Measurements from ENCODE around the gene ALK. TPM values are rescaled to one million over a fixed set of nuclear protein-coding genes. Genes with fewer than 3 reads are reported as not detected.

ALK gene
- total RNA-seq, 4 donors from 2014 or later, result 0.19 TPM; not detected in 3

DNA sequence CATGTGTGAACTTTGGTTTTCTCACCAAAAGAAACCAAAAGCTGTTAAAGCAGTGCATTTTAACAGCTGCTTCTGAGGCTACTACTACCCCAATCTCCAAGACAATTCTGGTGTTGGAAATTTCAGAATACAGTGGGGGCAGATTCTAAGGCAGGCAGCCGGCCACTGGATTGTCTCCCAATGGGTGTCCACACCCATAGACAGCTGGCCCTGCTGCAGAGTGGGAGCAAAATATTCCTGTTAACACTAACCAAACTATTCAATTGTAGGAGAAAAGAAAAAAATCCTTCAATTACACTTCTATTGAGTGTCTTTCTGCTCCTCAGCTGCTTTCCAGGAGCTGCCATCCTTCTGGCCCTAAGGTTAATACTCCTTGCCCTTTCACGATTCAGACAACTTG is 223.7 kb downstream of the ALK start:
- Histone ChIP-seq H3K4me1 (no peaks in the 10 kb centered on the region), H3K36me3 (no peaks in the 10 kb centered on the region), H3K27me3 (peaks cover 0 to 7% (median 0%) of the 10 kb centered on the region in 4 donors), H3K27ac (no peak overlapping the region), H3K9me3 (no peaks in the 10 kb centered on the region), H3K4me3 (no peak overlapping the region)
- intact Hi-C loops (cut with DNase I), result no loop called here
- WGBS, 2 donors, result 47 to 79% methylated on average over 2 of the region's 2 CpGs
- TF ChIP-seq, protein P1, sequence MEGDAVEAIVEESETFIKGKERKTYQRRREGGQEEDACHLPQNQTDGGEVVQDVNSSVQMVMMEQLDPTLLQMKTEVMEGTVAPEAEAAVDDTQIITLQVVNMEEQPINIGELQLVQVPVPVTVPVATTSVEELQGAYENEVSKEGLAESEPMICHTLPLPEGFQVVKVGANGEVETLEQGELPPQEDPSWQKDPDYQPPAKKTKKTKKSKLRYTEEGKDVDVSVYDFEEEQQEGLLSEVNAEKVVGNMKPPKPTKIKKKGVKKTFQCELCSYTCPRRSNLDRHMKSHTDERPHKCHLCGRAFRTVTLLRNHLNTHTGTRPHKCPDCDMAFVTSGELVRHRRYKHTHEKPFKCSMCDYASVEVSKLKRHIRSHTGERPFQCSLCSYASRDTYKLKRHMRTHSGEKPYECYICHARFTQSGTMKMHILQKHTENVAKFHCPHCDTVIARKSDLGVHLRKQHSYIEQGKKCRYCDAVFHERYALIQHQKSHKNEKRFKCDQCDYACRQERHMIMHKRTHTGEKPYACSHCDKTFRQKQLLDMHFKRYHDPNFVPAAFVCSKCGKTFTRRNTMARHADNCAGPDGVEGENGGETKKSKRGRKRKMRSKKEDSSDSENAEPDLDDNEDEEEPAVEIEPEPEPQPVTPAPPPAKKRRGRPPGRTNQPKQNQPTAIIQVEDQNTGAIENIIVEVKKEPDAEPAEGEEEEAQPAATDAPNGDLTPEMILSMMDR (IDR thresholded peaks at IDR 0.05), result no peak
- no peak for TF ChIP-seq POLR2A (IDR thresholded peaks at IDR 0.05)
- no peak for DNase-seq

DNA sequence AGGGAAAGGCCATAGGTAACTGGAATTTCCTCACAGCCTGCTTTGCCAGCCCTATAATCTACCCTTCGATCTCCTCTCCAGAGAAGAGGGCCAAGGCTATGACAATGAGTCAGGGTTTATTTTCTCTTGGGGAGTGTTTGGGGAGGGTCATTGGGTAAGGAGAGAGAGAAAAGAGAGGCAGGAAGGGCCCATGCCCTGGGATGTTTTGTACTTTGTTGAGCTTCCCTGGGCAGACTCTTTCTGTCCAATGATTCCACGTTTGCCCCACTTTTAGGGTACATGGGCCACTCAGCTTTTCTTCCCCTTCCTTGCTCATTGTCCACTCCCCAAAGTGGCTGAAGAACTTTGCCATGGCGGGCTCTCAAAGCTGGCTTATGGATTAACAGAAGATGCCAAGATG is 224.2 kb downstream of the ALK start:
- H3K9me3 ChIP-seq, result no peaks in the 10 kb centered on the region
- no peak overlapping the region for H3K4me3 ChIP-seq
- no peak overlapping the region for H3K27ac ChIP-seq
- TF ChIP-seq POLR2A (IDR thresholded peaks at IDR 0.05), result no peak
- TF ChIP-seq, protein P1 (IDR thresholded peaks at IDR 0.05), result no peak
- no peaks in the 10 kb centered on the region for H3K36me3 ChIP-seq
- WGBS, 2 donors, result 46 to 66% methylated on average over 1 to 3 of the region's 3 CpGs
- no peaks in the 10 kb centered on the region for H3K4me1 ChIP-seq
- intact Hi-C loops (cut with DNase I), result no loop called here
- H3K27me3 ChIP-seq, result peaks cover 0 to 7% (median 0%) of the 10 kb centered on the region in 4 donors
- no peak for DNase-seq

DNA sequence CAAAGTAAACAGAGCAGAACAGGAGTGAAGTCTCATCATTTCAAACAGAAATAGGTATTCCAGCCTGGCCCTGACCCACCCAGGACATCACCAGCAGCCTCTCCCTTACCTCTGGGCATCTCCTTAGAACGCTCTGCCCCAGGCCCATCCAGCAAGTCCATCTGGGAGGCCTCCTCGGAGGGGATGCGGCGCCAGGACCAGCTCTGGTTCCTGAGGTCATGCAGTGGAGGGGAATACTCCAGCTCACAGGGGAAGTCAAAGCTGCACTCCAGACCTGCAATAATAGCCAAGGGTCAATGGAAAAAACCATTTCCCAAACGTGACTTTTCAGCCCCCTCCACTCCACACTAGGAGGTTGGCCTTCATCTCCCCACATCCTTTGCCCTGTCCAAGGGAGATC is 226.6 kb downstream of the ALK start:
- 79% methylated on average over 1 to 2 of the region's 5 CpGs for WGBS, 2 donors
- intact Hi-C loops (cut with DNase I), result no loop called here
- H3K27ac ChIP-seq, result no peak overlapping the region
- no peaks in the 10 kb centered on the region for H3K4me1 ChIP-seq
- no peaks in the 10 kb centered on the region for H3K9me3 ChIP-seq
- H3K27me3 ChIP-seq, result peaks cover 0 to 7% (median 0%) of the 10 kb centered on the region in 4 donors
- TF ChIP-seq POLR2A (IDR thresholded peaks at IDR 0.05), result no peak
- TF ChIP-seq, protein P1 (IDR thresholded peaks at IDR 0.05), result no peak
- no peak for DNase-seq
- no peaks in the 10 kb centered on the region for H3K36me3 ChIP-seq
- no peak overlapping the region for H3K4me3 ChIP-seq

DNA sequence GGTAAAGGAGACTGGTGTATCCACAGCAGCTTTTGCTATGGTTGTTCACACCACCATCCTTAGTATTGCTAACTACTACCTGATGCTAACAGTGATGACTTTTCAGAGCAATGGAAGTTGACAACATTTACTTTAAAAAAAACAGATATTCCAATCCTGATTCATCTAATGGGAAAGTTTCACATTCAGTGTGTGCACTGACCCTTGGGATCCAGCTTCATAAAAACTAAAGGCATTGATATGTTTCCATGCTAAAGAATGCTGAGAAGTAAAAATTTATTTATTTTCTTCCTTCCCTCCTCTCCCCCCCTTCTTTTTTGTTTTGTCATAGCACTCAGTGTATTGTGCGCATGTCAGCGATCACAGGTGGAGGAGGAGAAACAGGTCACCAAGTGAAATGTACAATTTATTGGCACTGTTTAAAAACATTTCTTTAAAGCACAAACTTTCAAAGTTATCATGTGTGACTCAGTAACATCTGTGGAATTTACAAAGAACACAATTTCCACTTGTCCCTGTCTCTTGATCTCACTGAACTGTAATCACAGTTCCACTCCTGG is 229.9 kb downstream of the ALK start:
- no peak overlapping the region for H3K4me3 ChIP-seq
- H3K4me1 ChIP-seq, result no peaks in the 10 kb centered on the region
- H3K36me3 ChIP-seq, result no peaks in the 10 kb centered on the region
- DNase-seq, result no peak
- WGBS, 2 donors, result 94 to 97% methylated on average over 2 of the region's 2 CpGs
- peaks cover 0 to 10% (median 0%) of the 10 kb centered on the region in 4 donors for H3K27me3 ChIP-seq
- H3K27ac ChIP-seq, result no peak overlapping the region
- no peak for TF ChIP-seq POLR2A (IDR thresholded peaks at IDR 0.05)
- intact Hi-C loops (cut with DNase I), result no loop called here
- no peaks in the 10 kb centered on the region for H3K9me3 ChIP-seq

DNA sequence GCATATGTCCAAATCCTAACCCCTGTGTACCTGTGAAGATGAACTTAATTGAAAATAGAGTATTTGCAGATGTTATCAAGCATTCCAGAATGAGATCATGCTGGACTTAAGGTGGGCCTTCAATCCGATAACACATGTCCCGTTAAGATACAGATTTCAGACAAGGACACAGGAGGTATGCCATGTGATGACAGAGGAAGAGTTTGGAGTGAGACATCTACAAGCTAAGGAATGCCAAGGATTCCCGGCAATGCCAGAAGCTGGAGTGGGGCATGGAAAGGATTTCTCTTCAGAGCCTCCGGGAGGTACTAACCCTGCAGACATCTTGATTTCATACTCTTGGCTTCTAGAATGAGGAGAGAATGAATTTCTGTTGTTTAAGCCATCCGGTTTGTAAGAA is 231.7 kb downstream of the ALK start:
- WGBS, 2 donors, result 87 to 94% methylated on average over 5 of the region's 5 CpGs
- no peak for DNase-seq
- intact Hi-C loops (cut with DNase I), result no loop called here

More for the DNA sequence above, 231.7 kb downstream of the ALK start:
- TF ChIP-seq POLR2A (IDR thresholded peaks at IDR 0.05), result no peak
- TF ChIP-seq, protein P1 (IDR thresholded peaks at IDR 0.05), result no peak
- H3K4me1 ChIP-seq, result no peaks in the 10 kb centered on the region
- H3K27ac ChIP-seq, result no peak overlapping the region
- no peaks in the 10 kb centered on the region for H3K36me3 ChIP-seq
- peaks cover 0 to 8% (median 0%) of the 10 kb centered on the region in 4 donors for H3K27me3 ChIP-seq
- no peak overlapping the region for H3K4me3 ChIP-seq
- no peaks in the 10 kb centered on the region for H3K9me3 ChIP-seq
